ENCODE data around the gene PTH1R.

Gene PTH1R

DNA sequence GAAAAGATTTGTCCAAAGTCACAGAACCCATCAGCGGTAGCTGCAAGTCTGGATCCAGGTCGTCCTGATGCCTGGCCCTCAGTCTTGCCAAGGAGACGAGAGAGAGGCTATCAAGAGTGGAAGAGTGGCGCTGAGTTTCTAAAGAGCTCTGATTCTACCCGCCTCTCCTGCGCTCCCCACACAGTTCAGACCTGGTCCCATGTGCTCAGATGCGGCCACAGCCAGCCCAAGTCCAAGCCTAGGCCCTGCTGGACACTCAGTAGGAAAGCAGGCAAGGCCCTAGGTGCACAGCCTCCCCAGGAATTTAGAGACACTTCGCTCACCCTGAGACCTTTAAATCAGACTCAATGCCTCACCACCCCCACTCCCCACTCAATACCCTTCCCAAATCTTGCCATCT is 66.7 kb downstream of the PTH1R start:
- peaks cover 98 to 100% (median 100%) of the 10 kb centered on the region in 11 experiments for H4K20me1 ChIP-seq
- H3K27me3 ChIP-seq: no peaks in the 10 kb centered on the region
- no peak overlapping the region for H3K9ac ChIP-seq
- peaks cover 35 to 92% (median 75%) of the 10 kb centered on the region in 11 experiments for H3K36me3 ChIP-seq
- H3K4me2 ChIP-seq: no peak overlapping the region
- no peak for TF ChIP-seq Cebpa-rat (IDR thresholded peaks at IDR 0.05)
- no peak overlapping the region for H3K4me3 ChIP-seq
- H3K27ac ChIP-seq: no peak overlapping the region; a peak in 1 of 22 replicates
- H3K4me1 ChIP-seq: peaks cover 64 to 97% (median 76%) of the 10 kb centered on the region in 10 experiments
- peaks cover 0 to 9% (median 0%) of the 10 kb centered on the region in 11 experiments; a peak in 3 of 22 replicates for H3K9me3 ChIP-seq (replicated peaks in 1 of 11)

DNA sequence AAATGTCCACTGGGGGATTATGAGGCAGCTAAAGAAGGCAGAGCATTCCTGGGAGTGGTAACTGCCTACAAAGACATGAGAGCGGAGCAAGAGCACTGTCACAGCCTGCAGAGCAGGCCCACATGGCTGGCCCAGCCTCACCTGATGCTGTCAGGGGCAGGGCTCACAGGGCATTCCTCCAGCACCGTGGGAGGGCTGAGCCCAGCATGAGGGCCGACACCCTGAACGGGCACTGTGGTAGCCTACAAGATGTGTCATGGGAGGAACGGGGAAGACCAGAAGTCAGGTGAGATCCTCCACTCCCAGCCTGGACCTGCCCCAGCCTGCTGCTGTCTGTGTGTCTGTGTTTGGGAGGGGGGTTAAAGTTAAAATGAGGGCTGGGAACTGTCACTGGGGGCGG is 68.9 kb downstream of the PTH1R start:
- Histone ChIP-seq H3K27me3 (no peaks in the 10 kb centered on the region), H3K4me3 (no peak overlapping the region), H3K9ac (0 out of 22 replicates have a peak overlapping the region, but pooled peaks of 1 of the 11 experiments have one; percentile 75), H3K4me1 (peaks cover 66 to 97% (median 79%) of the 10 kb centered on the region in 10 experiments), H3K27ac (peak overlapping the region in 8 of 11 experiments; percentile 52 to 90 (median 73); a peak in 8 of 22 replicates), H3K9me3 (replicated peaks in 1 of 11) (peaks cover 0 to 9% (median 0%) of the 10 kb centered on the region in 11 experiments; a peak in 3 of 22 replicates), H3K36me3 (peaks cover 24 to 72% (median 59%) of the 10 kb centered on the region in 11 experiments), H3K4me2 (peak overlapping the region in 7 of 11 experiments; percentile 76 to 98 (median 89); a peak in 12 of 22 replicates), H4K20me1 (peaks cover 99 to 100% (median 100%) of the 10 kb centered on the region in 11 experiments)
- TF ChIP-seq Cebpa-rat (IDR thresholded peaks at IDR 0.05): no peak

DNA sequence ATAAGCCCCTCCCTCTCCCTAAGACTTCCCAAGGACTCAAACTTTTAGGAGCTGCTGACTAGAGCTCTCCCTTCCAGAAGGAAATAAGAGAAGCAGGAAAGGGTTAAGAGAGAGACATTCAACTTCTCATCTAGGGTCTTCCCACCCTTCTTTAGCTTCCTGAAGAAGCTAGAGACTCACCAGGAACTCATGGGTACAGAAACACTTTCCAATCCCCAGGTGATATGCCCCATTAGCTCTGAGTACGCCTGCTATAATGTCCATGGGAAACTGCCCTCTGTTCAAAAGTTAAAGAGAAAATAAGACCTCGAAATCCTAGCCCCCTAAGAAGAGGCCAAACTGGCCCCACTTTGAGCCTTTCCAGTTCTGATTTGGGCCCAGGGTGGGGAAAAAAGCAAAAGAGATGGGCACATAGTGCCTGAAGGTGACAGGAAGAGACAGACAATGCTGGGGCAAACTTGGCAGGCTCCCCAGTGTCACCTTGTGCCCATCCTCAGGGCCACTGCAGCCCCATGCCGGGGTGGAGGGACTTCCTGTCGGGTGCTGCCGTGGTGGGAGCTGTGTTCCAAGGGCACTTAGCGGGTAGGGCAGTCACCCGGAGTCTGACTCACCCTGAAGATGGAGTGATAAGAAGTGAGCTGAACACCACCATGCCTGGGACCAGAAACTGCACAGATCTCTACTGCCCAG is 69.5 kb downstream of the PTH1R start:
- peak overlapping the region; percentile 76 to 98 (median 91) for H3K4me2 ChIP-seq
- H3K9ac ChIP-seq: peak overlapping the region in 7 of 11 experiments; percentile 38 to 75 (median 63); a peak in 6 of 22 replicates
- peak overlapping the region in 9 of 11 experiments; percentile 52 to 90 (median 72); a peak in 17 of 22 replicates for H3K27ac ChIP-seq
- H3K9me3 ChIP-seq (replicated peaks in 1 of 11): peaks cover 0 to 9% (median 0%) of the 10 kb centered on the region in 11 experiments; a peak in 3 of 22 replicates
- H3K4me1 ChIP-seq: peaks cover 63 to 95% (median 76%) of the 10 kb centered on the region in 10 experiments
- peaks cover 96 to 100% (median 99%) of the 10 kb centered on the region in 11 experiments for H4K20me1 ChIP-seq
- no peaks in the 10 kb centered on the region for H3K27me3 ChIP-seq
- H3K4me3 ChIP-seq: peak overlapping the region in 1 of 10 experiments; percentile 49; a peak in 1 of 20 replicates
- no peak for TF ChIP-seq Cebpa-rat (IDR thresholded peaks at IDR 0.05)
- peaks cover 23 to 69% (median 56%) of the 10 kb centered on the region in 11 experiments for H3K36me3 ChIP-seq

DNA sequence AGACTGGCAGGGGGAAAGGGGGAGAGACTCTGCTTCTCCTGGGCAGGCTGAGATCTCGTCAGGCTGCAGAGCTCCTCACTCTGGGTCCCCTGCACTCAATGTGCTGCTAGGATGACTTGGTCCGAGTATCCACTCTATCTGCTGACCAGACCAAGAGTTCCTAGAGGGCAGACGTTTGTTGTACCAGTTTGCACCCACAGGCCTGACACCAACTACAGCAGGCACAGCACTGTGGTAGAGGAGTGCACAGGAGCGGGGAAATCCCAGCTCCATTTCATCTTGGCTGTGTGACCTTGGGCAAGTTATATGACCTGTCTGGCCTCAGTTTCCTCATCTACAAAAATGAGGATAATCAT is 70.0 kb downstream of the PTH1R start:
- Histone ChIP-seq H3K36me3 (peaks cover 21 to 66% (median 56%) of the 10 kb centered on the region in 11 experiments), H3K27ac (peak overlapping the region in 9 of 11 experiments; percentile 52 to 90 (median 72); a peak in 17 of 22 replicates)

DNA sequence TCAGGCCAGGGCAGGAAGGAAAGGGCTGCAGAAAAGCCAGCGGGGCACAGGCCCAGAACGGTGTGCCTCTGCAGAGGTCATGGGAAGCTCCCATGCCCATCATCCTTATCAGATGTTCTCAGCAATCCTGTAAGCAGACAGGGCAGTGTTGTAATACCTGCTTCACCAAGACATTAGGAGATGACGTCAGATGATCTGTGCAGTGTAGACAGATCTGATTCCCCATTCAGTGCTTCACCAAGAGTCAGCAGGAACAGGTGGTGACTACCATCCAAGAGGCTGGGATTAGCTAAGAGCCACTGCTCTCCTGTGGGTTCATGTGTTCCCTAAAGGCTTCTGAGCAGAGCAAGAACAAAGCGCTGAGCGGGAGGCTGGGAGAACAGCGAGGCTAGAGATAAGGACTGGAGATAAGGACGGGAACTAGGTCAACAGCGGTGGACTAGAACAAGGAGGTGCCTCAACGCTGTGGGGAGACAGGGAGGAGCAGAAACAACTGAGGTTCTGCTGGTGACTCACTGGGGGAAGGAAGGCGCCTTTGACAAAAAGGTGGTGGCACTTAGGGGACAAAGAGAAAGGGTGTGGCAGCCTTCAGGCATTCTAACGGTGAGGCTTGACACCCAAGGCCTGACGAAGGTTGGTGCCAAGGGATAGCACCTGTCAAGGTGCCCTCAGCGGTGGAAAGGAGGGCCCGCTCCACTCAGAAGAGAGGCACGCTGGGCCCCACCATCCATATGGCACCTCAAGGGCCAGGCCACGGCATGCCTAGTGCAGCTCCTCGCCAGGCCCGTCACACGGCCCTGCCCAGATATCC is 70.7 kb downstream of the PTH1R start:
- peaks cover 66 to 95% (median 78%) of the 10 kb centered on the region in 10 experiments for H3K4me1 ChIP-seq
- TF ChIP-seq Cebpa-rat (IDR thresholded peaks at IDR 0.05): peak in 3 of 11 experiments; percentile 38 to 87 (median 66); a peak in 5 of 22 replicates
- peaks cover 21 to 63% (median 51%) of the 10 kb centered on the region in 11 experiments for H3K36me3 ChIP-seq
- H4K20me1 ChIP-seq: peaks cover 96 to 100% (median 99%) of the 10 kb centered on the region in 11 experiments
- H3K4me2 ChIP-seq: peak overlapping the region; percentile 76 to 98 (median 91)
- H3K9ac ChIP-seq: peak overlapping the region in 9 of 11 experiments; percentile 23 to 75 (median 59); a peak in 14 of 22 replicates
- H3K4me3 ChIP-seq: peak overlapping the region in 5 of 10 experiments; percentile 2 to 49 (median 23); a peak in 5 of 20 replicates
- no peaks in the 10 kb centered on the region for H3K27me3 ChIP-seq
- H3K27ac ChIP-seq: peak overlapping the region in 10 of 11 experiments; percentile 6 to 90 (median 70); a peak in 18 of 22 replicates
- H3K9me3 ChIP-seq (replicated peaks in 1 of 11): peaks cover 0 to 9% (median 0%) of the 10 kb centered on the region in 11 experiments; a peak in 3 of 22 replicates

More for the DNA sequence above, 70.0 kb downstream of the PTH1R start:
- Histone ChIP-seq H3K4me3 (peak overlapping the region in 1 of 10 experiments; percentile 49; a peak in 2 of 20 replicates), H3K27me3 (no peaks in the 10 kb centered on the region), H3K9ac (peak overlapping the region in 9 of 11 experiments; percentile 3 to 75 (median 59); a peak in 10 of 22 replicates), H3K4me2 (peak overlapping the region; percentile 76 to 98 (median 91)), H4K20me1 (peaks cover 96 to 100% (median 99%) of the 10 kb centered on the region in 11 experiments), H3K4me1 (peaks cover 63 to 95% (median 76%) of the 10 kb centered on the region in 10 experiments), H3K9me3 (replicated peaks in 1 of 11) (peaks cover 0 to 9% (median 0%) of the 10 kb centered on the region in 11 experiments; a peak in 3 of 22 replicates)
- no peak for TF ChIP-seq Cebpa-rat (IDR thresholded peaks at IDR 0.05)

DNA sequence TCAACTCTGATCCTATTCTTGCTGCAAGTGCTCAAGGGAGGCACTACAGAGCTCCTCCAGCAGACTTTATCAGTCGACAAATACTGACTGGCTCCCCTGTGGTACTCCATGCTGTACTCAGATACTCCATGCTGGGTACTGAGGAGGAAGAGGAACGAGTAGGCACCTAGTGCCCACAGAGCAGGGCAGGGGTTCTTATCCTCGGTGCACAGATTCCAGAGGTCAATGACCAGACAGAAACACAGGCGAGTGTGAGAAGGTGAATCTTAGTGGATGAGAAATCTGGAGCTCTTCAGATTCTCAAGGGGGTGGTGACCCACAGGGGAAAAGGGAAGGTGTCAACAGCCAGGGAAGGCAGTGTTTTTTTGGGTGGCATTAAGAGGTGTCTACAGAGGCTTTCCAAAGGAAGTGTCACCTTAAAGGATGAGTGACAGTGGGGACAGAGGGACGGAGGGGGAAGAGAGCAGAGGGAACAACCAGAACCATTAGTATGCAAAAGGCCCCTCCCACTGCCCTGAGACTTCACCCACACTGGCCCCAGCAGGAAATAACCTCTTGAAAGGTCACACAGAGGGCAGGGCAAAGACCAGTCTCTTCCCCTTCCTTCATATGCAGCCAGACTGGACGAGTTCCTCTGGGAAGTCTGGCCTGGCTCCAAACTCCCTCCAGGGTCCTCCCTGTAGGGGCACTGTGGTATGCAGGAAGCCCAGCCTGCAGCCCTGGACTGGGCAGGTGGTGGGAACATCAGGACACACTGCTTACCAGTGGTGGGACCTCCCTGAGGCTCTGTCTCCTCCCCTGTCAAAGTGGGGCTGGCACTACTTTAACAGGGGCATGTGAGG is 71.5 kb downstream of the PTH1R start:
- H3K4me1 ChIP-seq: peaks cover 73 to 95% (median 82%) of the 10 kb centered on the region in 10 experiments
- no peaks in the 10 kb centered on the region for H3K27me3 ChIP-seq
- H3K4me2 ChIP-seq: peak overlapping the region; percentile 76 to 98 (median 91)
- TF ChIP-seq Cebpa-rat (IDR thresholded peaks at IDR 0.05): no peak
- H3K9ac ChIP-seq: peak overlapping the region in 9 of 11 experiments; percentile 11 to 75 (median 59); a peak in 14 of 22 replicates
- peaks cover 21 to 54% (median 44%) of the 10 kb centered on the region in 11 experiments for H3K36me3 ChIP-seq
- H3K9me3 ChIP-seq (replicated peaks in 1 of 11): peaks cover 0 to 9% (median 0%) of the 10 kb centered on the region in 11 experiments; a peak in 3 of 22 replicates
- H3K4me3 ChIP-seq: peak overlapping the region in 6 of 10 experiments; percentile 2 to 49 (median 26); a peak in 9 of 20 replicates
- peaks cover 96 to 100% (median 99%) of the 10 kb centered on the region in 11 experiments for H4K20me1 ChIP-seq
- peak overlapping the region in 9 of 11 experiments; percentile 52 to 90 (median 72); a peak in 18 of 22 replicates for H3K27ac ChIP-seq

DNA sequence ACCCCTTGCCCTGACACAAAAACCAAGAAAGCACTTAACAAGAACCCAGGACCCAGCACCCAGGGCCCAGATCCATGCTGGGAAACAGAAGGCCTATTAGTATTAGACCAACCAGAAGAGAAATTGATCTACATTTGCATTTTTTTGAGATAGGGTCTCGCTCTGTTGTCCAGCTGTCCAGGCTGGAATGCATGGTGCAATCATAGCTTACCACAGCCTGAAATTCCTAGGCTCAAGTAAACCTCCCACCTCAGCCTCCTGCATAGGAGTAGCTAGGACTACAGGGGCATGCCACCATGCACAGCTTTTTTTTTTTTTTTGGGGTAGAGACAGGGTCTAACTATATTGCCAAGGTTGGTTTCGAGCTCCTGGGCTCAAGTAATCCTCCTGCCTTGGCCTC is 72.7 kb downstream of the PTH1R start:
- no peak for TF ChIP-seq Cebpa-rat (IDR thresholded peaks at IDR 0.05)
- H4K20me1 ChIP-seq: peaks cover 96 to 100% (median 99%) of the 10 kb centered on the region in 11 experiments
- peak overlapping the region; percentile 76 to 98 (median 91) for H3K4me2 ChIP-seq
- peaks cover 21 to 50% (median 39%) of the 10 kb centered on the region in 11 experiments for H3K36me3 ChIP-seq
- H3K9ac ChIP-seq: no peak overlapping the region
- H3K4me3 ChIP-seq: no peak overlapping the region
- H3K27me3 ChIP-seq: no peaks in the 10 kb centered on the region
- peak overlapping the region in 2 of 11 experiments; percentile 74 to 90; a peak in 1 of 22 replicates for H3K27ac ChIP-seq
- H3K4me1 ChIP-seq: peaks cover 84 to 95% (median 88%) of the 10 kb centered on the region in 10 experiments
- H3K9me3 ChIP-seq (replicated peaks in 1 of 11): peaks cover 0 to 9% (median 0%) of the 10 kb centered on the region in 11 experiments; a peak in 3 of 22 replicates

All from BLaER1 treated with 17β-estradiol and CSF1 and Interleukin-3, amounts not matched to agents 10 nM and 100 nM (cell line).